CD4-positive, alpha-beta T cell treated with Interleukin-6 for 4 hours (primary cell): ENCODE data around the gene HJV.

ENCODE experiments used
- DNase-seq: peaks from one replicate; pipeline ENCODE4 v3.0.0-alpha.2; 2020; ENCODE audit warnings: mixed read lengths

Gene HJV

GRCh38 chr1:145975216-145975615 is 46.3 kb downstream of the HJV start:
- DNase-seq, result no peak

DNA sequence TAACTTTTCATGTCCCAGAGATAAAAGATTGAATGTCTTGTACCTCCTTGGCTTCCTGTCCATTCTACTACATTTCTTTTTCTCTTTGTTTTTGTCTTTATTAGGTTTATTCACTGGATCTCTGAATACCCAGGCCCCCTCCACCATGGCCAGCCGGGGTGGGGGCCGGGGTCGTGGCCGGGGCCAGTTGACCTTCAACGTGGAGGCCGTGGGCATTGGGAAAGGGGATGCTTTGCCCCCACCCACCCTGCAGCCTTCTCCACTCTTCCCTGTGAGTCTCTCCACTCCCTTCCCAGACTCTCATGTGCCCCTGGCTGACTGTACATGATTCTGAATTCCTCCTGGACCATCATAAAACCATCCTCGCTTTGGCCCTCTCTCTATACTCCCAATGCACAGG is 46.8 kb downstream of the HJV start:
- DNase-seq, result no peak

- no peak for DNase-seq
Observed at GRCh38 chr1:145972580-145972979, 49.0 kb downstream of the HJV start.
